Esophagus muscularis mucosa (tissue), 3 donors: Measurements from ENCODE around the gene KYAT1.
"Not testable (repeated sequence)": the region's sequence is repeated elsewhere in the genome, so short reads cannot be mapped to it uniquely, and the experiment has no call there.

Source experiments
- CTCF ChIP-seq, 3 experiments: fragments of 200-600 bp in 2 of 3; fragments of 450-650 bp in 1 of 3; sonication (generic) in 2 of 3; IDR thresholded peaks; one replicate each; pipeline ENCODE4 v1.5.1; 2017 to 2019; ENCODE audit warnings: antibody characterized with exemption in 3 of 3, mild to moderate bottlenecking in 2 of 3, moderate library complexity in 1 of 3
- POLR2AphosphoS5 ChIP-seq, 2 donors: sonication (generic); formaldehyde crosslinking; IDR thresholded peaks; one replicate each; pipeline ENCODE4 v1.6.1; 2017; ENCODE audit warnings: antibody characterized with exemption in 2 of 2

- not testable (repeated sequence) for TF ChIP-seq POLR2AphosphoS5, CTCF (IDR thresholded peaks at IDR 0.05)
Observed at GRCh38 chr9:128794961-128795360, 86.8 kb downstream of the KYAT1 start.
